Transverse colon (tissue), 3 donors: ENCODE results near the gene TICRR.

ENCODE experiments used
- CTCF ChIP-seq, 5 experiments: fragments of 200-600 bp in 3 of 5; fragments of 450-650 bp in 2 of 5; sonication (generic) in 3 of 5; IDR thresholded peaks; 1 replicate in 2 of 5; 2 replicates in 3 of 5; pipeline ENCODE4 v1.5.1; 2016 to 2017; ENCODE audit warnings: antibody characterized with exemption in 5 of 5, inconsistent platforms in 3 of 5, mild to moderate bottlenecking in 2 of 5, moderate library complexity in 1 of 5
- EP300 ChIP-seq: sonication (generic); formaldehyde crosslinking; IDR thresholded peaks from one replicate; pipeline ENCODE4 v1.6.1; 2017; ENCODE audit warnings: antibody characterized with exemption, low read depth

- TF ChIP-seq CTCF (IDR thresholded peaks at IDR 0.05) (no peak), EP300 (no peak)
Measured at GRCh38 chr15:89623165-89623564, 47.9 kb downstream of the TICRR start.
